B cell (primary cell): ENCODE results near the gene RPL10A. TPM values are rescaled to one million over a fixed set of nuclear protein-coding genes. Genes with fewer than 3 reads are reported as not detected.

ENCODE experiments used
- ATAC-seq: fragments of 200-7000 bp; cut with Tn5 transposase; one replicate; pipeline ENCODE4 v1.10.0; 2021; ENCODE audit warnings: low read depth, mild to moderate bottlenecking, moderate number of reproducible peaks, moderate library complexity
- CTCF ChIA-PET: fragments of 350-600 bp; sonication (Branson Sonifier 250); formaldehyde crosslinking; loops from one replicate; lab custom pipeline; 2021; ENCODE audit warnings: antibody characterized with exemption, inconsistent platforms; lab: Charles Lee
- POLR2A ChIA-PET: fragments of 350-600 bp; sonication (Branson Sonifier 250); formaldehyde crosslinking; loops from one replicate; lab custom pipeline; 2021; ENCODE audit warnings: antibody characterized with exemption; lab: Charles Lee
- DNase-seq: peaks from one replicate; pipeline ENCODE4 v3.0.0; 2013
- H2AFZ ChIP-seq: 2 replicates; pipeline ENCODE4 v1.6.1; 2012; ENCODE audit warnings: mild to moderate bottlenecking, low read depth, low read length; ENCODE audit not compliant: insufficient read depth, poor library complexity, severe bottlenecking
- H3K27ac ChIP-seq, 2 donors: 1 replicate in 1 of 2; 2 replicates in 1 of 2; pipeline ENCODE4 v1.5.1; 2012 to 2013; ENCODE audit warnings: low read length in 2 of 2, mild to moderate bottlenecking in 2 of 2, moderate library complexity in 1 of 2
- H3K27me3 ChIP-seq, 4 experiments: fragments of 200-600 bp in 1 of 4; sonication (generic) in 1 of 4; replicated peaks in 1 of 4; 1 replicate in 2 of 4; 2 replicates in 2 of 4; pipeline versions ENCODE4 v1.6.1 to v1.7.0; 2013 to 2016; ENCODE audit warnings: low read length in 3 of 4, mild to moderate bottlenecking in 2 of 4, mixed read lengths in 1 of 4, moderate library complexity in 1 of 4; ENCODE audit not compliant: insufficient read depth in 4 of 4, control insufficient read depth in 3 of 4; ENCODE audit errors: control extremely low read depth in 1 of 4
- H3K36me3 ChIP-seq, 2 experiments: replicated peaks in 1 of 2; 1 replicate in 1 of 2; 2 replicates in 1 of 2; pipeline versions ENCODE4 v1.6.1 to v1.7.1; 2013; ENCODE audit warnings: low read length in 1 of 2; ENCODE audit not compliant: insufficient read depth in 2 of 2, control insufficient read depth in 1 of 2; ENCODE audit errors: control extremely low read depth in 1 of 2, extremely low read depth in 1 of 2
- H3K4me1 ChIP-seq, 2 donors: fragments of 200-600 bp in 1 of 2; sonication (generic) in 1 of 2; 1 replicate in 1 of 2; 2 replicates in 1 of 2; pipeline versions ENCODE4 v1.5.1 to v1.6.1; 2013 to 2017; ENCODE audit warnings: low read length in 2 of 2; ENCODE audit not compliant: control insufficient read depth in 2 of 2, insufficient read depth in 2 of 2
- H3K4me2 ChIP-seq: replicated peaks from 2 replicates; pipeline ENCODE3; 2012; ENCODE audit warnings: mild to moderate bottlenecking, low read depth, low read length; ENCODE audit not compliant: poor library complexity, severe bottlenecking
- H3K4me3 ChIP-seq, 5 experiments: fragments of 200-600 bp in 1 of 5; sonication (generic) in 1 of 5; 1 replicate in 3 of 5; 2 replicates in 2 of 5; pipeline versions ENCODE4 v1.5.1 to v1.7.0; 2011 to 2016; ENCODE audit warnings: low read length in 4 of 5, mild to moderate bottlenecking in 4 of 5, low read depth in 2 of 5, control low read depth in 1 of 5, moderate library complexity in 1 of 5; ENCODE audit not compliant: insufficient read depth in 1 of 5; ENCODE audit errors: control extremely low read depth in 1 of 5, extremely low read depth in 1 of 5
- H3K79me2 ChIP-seq: fragments of 200-600 bp; sonication (generic); one replicate; pipeline ENCODE4 v1.6.0; 2016; ENCODE audit warnings: low read length; ENCODE audit not compliant: control insufficient read depth, insufficient read depth
- H3K9ac ChIP-seq: fragments of 200-600 bp; sonication (generic); 2 replicates; pipeline ENCODE4 v1.6.1; 2017; ENCODE audit warnings: mild to moderate bottlenecking, low read length, moderate library complexity
- H3K9me3 ChIP-seq, 3 donors: one replicate each; pipeline versions ENCODE4 v1.6.1 to v1.7.1; 2013; ENCODE audit warnings: low read length in 2 of 3; ENCODE audit not compliant: control insufficient read depth in 2 of 3, insufficient read depth in 1 of 3; ENCODE audit errors: control extremely low read depth in 1 of 3
- H4K20me1 ChIP-seq: 2 replicates; pipeline ENCODE4 v1.6.0; 2012; ENCODE audit warnings: mild to moderate bottlenecking, low read length; ENCODE audit not compliant: insufficient read depth, control insufficient read depth, poor library complexity, severe bottlenecking
- H3K27ac Mint-ChIP-seq: one replicate; pipeline ENCODE4 v1.8.0; 2021; ENCODE audit warnings: mixed read lengths
- H3K27me3 Mint-ChIP-seq: one replicate; pipeline ENCODE4 v1.8.0; 2021; ENCODE audit warnings: mixed read lengths
- H3K4me1 Mint-ChIP-seq: one replicate; pipeline ENCODE4 v1.8.0; 2021; ENCODE audit warnings: mixed read lengths
- H3K4me3 Mint-ChIP-seq: one replicate; pipeline ENCODE4 v1.8.0; 2021; ENCODE audit warnings: mixed read lengths
- H3K9me3 Mint-ChIP-seq: one replicate; pipeline ENCODE4 v1.8.0; 2022; ENCODE audit warnings: mixed read lengths; ENCODE audit not compliant: insufficient read depth
- CTCF ChIP-seq: fragments of 200-600 bp; IDR thresholded peaks from one replicate; pipeline ENCODE4 v1.8.0; 2022; ENCODE audit warnings: antibody characterized with exemption, mild to moderate bottlenecking
- EZH2 ChIP-seq: IDR thresholded peaks from 2 replicates; pipeline ENCODE4 v1.6.1; 2012; ENCODE audit warnings: borderline replicate concordance, low read depth, mild to moderate bottlenecking, moderate library complexity, low read length; ENCODE audit not compliant: insufficient read depth, poor library complexity, severe bottlenecking
- WGBS: methylation state at CpG from one replicate; pipeline ENCODE4 v1.1.5; 2013; ENCODE audit warnings: missing lambda C conversion rate; ENCODE audit not compliant: insufficient coverage; 5-methylcytosine and 5-hydroxymethylcytosine counted together
- intact Hi-C: fragments of 100-400 bp; cut with micrococcal nuclease; formaldehyde crosslinking; loops from one replicate; pipeline ENCODE4 v1.10.0; 2022
- polyA plus RNA-seq: library from polyadenylated mRNA; depleted of rRNA; stranded (reverse); fragments of >200 nt; gene quantifications from 2 replicates; pipeline ENCODE4 v1.2.3, GENCODE V29; 2012
- total RNA-seq, 2 donors: library from RNA; stranded (reverse); fragments of 120-200 nt in 1 of 2; gene quantifications; 1 replicate in 1 of 2; 2 replicates in 1 of 2; pipeline versions ENCODE4 v1.2.3 to v1.2.4, GENCODE V29; 2013 to 2022

Gene RPL10A
- total and polyA plus RNA-seq, 2 donors (not counting 1 experiment from before 2014, with no cell fraction given), result 1,687 to 3,150 TPM

- H3K9me3 ChIP-seq, result no peaks in the 10 kb centered on the region
- no peaks in the 10 kb centered on the region for H3K27me3 ChIP-seq
- no peak overlapping the region for H3K27ac Mint-ChIP-seq
- no peak overlapping the region for H3K27ac ChIP-seq
- H3K9ac ChIP-seq, result no peak overlapping the region
- no peaks in the 10 kb centered on the region for H4K20me1 ChIP-seq
- no peaks in the 10 kb centered on the region for H3K4me1 ChIP-seq
- no peaks in the 10 kb centered on the region for H3K79me2 ChIP-seq
- H3K9me3 Mint-ChIP-seq, result no peaks in the 10 kb centered on the region
- TF ChIP-seq CTCF (no peak), EZH2 (no peak)
- H3K4me3 ChIP-seq, result no peak overlapping the region
- no peak overlapping the region for H3K4me3 Mint-ChIP-seq
- no peaks in the 10 kb centered on the region for H3K36me3 ChIP-seq
- WGBS, result 97% methylated on average over 5 of the region's 5 CpGs
- H3K4me1 Mint-ChIP-seq, result no peaks in the 10 kb centered on the region
- DNase-seq (no peak), ATAC-seq (no peak)
- H3K4me2 ChIP-seq, result no peak overlapping the region
- POLR2A ChIA-PET, result no interaction called here
- intact Hi-C loops, result no loop called here
- no peak overlapping the region for H2AFZ ChIP-seq
- H3K27me3 Mint-ChIP-seq, result no peaks in the 10 kb centered on the region
- CTCF ChIA-PET, result interaction anchor here (1.2 kb wide), 1 partner anchor 101 kb away, joined by 3 read pairs; the partner anchor contains the start of gene PPARD
Observed at GRCh38 chr6:35442693-35443092, 25.5 kb upstream of the RPL10A start.

GRCh38 chr6:35443341-35444030 is 24.7 kb upstream of the RPL10A start:
- DNase-seq (no peak), ATAC-seq (no peak)
- Mint-ChIP-seq H3K27ac (no peak overlapping the region), H3K27me3 (no peaks in the 10 kb centered on the region), H3K4me3 (no peak overlapping the region), H3K4me1 (no peaks in the 10 kb centered on the region), H3K9me3 (no peaks in the 10 kb centered on the region)
- ChIA-PET POLR2A (no interaction called here), CTCF (interaction anchor here (0.8 to 1.5 kb wide), 4 partner anchors 101 to 151 kb away, joined by 3 to 7 read pairs (median 4); partner anchors contain the start of gene PPARD)
- Histone ChIP-seq H3K9me3 (no peaks in the 10 kb centered on the region), H3K4me1 (no peaks in the 10 kb centered on the region), H3K9ac (no peak overlapping the region), H3K4me3 (no peak overlapping the region), H4K20me1 (no peaks in the 10 kb centered on the region), H3K27me3 (no peaks in the 10 kb centered on the region), H3K27ac (no peak overlapping the region), H3K79me2 (no peaks in the 10 kb centered on the region), H3K4me2 (no peak overlapping the region), H2AFZ (no peak overlapping the region), H3K36me3 (no peaks in the 10 kb centered on the region)
- TF ChIP-seq CTCF (no peak), EZH2 (no peak)
- WGBS, result 95% methylated on average over 6 of the region's 9 CpGs
- intact Hi-C loops, result no loop called here
